CD4-positive, alpha-beta T cell treated with Interleukin-21 for 1 hour (primary cell): ENCODE data around the gene DOLK.

Experiments
- DNase-seq: peaks from one replicate; pipeline ENCODE4 v3.0.0-alpha.2; 2020

DOLK gene

DNA sequence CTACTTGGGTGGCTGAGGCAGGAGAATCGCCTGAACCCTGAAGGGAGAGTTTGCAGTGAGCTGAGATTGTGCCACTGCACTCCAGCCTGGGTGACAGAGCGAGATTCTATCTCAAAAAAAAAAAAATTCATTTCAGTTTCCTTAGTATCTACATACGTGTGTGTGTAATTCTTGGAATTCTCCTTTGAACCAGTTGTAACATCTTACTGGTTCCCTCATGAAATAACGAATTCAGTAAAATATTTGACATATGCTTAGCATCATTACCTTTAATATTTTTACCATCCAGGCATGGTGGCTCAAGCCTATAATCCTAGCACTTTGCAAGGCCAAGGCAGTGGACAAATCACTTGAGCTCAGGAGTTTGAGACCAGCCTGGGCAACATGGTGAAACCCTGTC, 17.8 kb downstream of the DOLK start:
- no peak for DNase-seq

DNA sequence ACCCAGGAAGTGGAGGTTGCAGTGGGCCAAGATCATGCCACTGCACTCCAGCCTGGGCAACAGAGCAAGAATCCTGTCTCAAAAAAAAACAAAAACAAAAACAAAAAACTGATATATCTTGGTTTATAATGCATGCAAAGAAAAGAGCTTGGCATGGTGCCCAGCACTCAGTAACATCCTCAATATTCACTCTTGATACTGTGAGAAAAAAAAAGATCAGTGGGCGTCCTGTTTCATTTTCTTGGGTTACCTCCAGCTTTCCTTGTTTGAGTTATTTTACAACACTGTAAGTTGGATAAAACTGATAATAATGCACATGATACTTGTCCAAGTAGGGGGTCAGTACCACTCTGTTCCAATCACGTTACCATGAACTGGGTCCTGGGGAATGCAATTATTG, 18.8 kb downstream of the DOLK start:
- no peak for DNase-seq

DNA sequence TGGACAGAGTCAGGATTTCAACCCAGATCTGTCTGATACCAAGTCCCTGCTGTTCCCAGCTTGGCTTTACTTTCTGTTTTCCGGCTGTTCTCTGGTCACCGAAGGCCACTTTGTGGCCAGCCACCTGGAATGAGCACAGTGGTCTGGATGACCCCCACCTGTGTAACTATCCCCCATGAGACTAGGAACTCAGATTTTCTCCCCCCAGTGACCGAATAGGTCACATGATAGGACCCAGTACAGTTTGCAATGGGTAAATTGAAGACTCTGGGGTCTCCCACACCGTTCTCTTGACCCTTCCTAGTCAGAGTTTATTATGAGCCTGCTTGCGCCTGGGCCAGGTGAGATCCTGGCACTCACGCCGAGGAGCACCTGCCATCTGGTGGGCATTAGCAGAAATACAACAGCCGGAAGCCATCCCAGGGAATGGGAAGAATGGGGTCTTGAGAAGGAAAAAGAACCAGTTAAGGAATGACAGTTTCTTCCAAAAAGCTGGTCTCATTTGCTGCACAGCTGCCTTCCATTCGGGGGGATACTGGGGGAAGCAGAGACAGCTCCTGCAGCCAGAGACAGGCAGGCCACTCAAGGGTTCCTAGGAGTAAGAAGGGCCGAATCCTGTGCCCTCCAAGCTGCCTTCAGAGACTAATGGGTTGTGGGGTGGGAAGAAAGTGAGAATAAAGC, 19.5 kb downstream of the DOLK start:
- DNase-seq, result peak; percentile 60

DNA sequence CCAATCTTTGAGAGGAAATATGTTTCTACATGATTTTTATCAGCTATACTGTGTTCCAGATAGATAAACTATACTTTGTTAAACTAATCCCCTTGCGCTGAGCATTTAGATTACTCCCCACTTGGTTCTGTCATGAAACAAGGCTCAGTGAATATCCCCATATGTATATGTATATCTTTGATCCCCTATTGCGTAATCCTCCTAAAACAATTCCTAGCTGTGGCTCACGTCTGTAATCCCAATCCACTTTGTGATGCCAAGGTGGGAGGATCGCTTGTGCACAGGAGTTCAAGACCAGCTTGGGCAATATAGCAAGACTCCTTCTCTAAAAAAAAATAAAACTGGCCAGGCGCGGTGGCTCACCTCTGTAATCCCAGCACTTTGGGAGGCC, 23.9 kb downstream of the DOLK start:
- no peak for DNase-seq

DNA sequence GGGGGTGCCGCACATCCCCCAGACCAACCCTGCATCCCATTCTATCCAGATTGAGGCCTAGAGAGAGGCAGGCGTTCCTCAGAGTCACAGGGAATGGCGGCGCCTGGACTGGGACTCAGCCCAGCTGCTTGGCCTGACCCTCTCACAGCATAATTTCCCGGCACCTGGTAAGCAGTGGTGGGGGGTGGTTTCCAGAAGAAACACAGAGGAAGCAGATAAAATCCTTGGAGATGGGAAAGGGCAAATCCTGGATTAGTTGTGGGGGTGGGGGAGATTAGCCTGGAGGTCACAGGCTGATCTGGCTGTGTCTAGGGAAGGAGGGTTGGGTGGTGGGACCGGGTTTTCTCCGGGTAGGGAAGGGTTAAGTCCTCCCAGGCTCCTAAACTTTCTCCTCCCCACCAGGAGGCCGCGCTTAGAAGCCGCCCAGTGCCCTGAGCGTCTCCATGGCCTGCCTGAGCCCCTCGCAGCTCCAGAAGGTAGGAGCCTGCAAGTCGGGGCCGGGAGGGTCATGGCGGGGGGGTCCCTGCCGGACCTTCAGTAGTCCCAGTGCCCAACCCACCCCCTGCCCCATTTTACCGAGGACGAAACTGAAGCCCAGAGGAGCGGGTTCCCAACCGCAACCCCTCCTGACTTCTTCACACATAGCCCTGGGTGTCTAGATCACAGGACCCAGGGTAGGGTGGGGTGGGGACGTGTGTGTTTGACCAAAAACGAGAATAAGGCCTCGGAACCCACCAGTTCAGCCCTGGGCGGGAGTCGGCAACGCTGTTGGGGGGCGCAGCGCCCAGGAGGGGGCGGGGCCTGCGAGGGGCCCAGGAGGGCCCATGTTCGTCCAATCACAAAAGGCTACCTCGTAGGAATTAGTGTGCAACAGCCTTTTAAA, 25.3 kb downstream of the DOLK start:
- DNase-seq, result no peak

DNA sequence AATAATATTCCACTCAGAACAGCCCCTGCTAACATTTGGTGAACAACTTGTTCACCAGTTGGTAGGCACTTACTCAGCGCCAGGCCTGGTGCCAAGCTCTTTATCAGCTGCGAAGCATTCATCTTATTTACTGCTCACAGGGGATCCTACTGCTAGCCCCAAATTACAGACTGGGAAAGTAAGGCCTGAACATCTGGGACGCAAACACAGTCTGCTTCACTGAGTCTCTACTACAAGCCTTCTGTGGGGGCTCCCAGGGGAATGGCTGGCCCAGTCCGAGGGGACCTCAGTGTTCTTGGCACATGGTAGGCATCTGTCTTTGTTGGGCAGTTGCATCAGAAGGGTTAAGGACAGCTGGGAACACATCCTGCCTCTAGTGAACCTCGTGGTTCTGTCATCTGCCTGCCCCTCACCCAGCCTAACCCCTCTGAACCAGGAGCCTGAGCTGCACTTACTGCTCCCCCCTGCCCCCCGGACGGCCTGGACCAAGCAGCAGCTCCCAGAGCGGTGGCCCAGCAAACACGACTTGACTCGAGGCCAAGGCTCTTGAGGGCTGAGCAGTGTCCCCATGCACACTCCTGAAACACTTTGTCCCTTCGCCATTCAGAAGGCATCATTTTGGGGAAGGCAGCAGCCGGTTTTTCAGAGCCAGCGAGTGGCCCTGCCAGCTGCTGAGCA, 26.9 kb downstream of the DOLK start, which contains the start of gene PHYHD1:
PHYHD1 (plus strand) TSS at position 602 of the 678 bp plus-strand sequence. CDS start 1,342 bp downstream, outside the sequence.
- no peak for DNase-seq

DNA sequence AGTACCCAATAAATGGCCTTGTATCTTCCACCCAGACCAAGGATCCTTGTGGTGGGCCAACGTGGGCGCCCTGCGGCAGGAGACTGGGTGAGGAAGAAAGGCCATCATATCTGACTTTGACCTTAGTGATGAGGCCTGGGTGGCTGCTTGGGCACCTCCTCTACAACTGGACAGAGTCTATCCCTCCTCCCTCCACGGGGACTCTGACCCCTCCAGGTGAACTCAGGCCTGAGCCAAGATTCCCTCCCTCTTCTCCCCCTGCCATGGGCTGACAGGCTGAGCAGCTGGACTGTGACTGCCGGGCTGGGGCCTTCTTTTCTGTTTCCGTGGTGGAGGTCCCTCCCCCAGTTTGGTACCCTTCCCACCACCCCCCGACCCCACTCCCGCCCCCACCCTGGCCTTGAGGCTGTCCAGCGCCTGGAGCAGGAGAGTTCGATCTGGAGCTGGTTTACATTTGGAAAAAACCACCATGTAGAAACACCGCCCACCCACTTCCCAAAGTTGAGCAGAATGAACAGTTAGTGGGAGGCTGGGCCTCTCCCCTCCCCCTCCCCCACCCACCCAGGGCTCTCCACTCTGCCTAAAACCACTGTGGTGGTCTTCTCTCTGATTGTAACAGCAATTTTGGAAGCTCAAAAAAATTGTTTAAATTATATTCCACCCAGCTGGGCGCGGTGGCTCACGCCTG, 27.9 kb downstream of the DOLK start:
- DNase-seq, result no peak

DNA sequence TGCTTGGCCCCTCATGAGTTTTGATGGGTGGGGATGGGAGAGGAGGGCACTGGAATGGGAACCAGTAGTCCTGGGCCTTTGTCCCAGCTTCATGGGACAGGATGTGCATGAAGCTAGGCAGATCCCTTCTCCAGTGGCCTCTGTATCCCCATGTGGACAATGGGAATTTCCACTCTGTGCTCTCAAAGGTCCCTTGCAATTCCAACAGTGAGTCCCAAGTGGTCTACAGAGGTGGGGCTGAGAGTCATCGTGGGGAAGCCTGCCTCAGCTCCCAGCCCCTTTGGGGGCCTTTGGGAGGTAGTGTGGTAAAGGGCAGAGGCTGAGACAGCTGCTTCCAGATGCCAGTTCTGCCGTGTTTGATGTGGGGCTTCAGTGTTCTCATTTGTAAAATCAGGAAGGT, 28.5 kb downstream of the DOLK start:
- DNase-seq, result no peak

DNA sequence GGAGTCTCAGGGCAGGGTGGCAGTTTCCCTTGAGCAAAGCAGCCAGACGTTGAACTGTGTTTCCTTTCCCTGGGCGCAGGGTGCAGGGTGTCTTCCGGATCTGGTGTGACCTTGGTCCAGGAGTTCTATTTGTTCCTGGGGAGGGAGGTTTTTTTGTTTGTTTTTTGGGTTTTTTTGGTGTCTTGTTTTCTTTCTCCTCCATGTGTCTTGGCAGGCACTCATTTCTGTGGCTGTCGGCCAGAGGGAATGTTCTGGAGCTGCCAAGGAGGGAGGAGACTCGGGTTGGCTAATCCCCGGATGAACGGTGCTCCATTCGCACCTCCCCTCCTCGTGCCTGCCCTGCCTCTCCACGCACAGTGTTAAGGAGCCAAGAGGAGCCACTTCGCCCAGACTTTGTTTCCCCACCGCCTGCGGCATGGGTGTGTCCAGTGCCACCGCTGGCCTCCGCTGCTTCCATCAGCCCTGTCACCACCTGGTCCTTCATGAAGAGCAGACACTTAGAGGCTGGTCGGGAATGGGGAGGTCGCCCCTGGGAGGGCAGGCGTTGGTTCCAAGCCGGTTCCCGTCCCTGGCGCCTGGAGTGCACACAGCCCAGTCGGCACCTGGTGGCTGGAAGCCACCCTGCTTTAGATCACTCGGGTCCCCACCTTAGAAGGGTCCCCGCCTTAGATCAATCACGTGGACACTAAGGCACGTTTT, 30.1 kb downstream of the DOLK start:
- no peak for DNase-seq

DNA sequence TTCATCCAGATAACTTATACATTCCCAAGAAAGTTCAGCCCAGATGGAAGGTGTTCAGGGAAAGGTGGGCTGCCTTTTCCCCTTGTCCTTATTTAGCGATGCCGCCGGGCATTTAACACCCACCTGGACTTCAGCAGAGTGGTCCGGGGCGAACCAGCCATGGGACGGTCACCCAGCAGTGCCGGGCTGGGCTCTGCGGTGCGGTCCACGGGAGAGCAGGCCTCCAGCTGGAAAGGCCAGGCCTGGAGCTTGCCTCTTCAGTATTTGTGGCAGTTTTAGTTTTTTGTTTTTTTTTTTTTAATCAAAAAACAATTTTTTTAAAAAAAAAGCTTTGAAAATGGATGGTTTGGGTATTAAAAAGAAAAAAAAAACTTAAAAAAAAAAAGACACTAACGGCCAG, 30.7 kb downstream of the DOLK start:
- no peak for DNase-seq

DNA sequence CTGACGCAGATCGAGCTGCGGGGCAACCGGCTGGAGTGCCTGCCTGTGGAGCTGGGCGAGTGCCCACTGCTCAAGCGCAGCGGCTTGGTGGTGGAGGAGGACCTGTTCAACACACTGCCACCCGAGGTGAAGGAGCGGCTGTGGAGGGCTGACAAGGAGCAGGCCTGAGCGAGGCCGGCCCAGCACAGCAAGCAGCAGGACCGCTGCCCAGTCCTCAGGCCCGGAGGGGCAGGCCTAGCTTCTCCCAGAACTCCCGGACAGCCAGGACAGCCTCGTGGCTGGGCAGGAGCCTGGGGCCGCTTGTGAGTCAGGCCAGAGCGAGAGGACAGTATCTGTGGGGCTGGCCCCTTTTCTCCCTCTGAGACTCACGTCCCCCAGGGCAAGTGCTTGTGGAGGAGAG, 31.2 kb downstream of the DOLK start:
- no peak for DNase-seq

DNA sequence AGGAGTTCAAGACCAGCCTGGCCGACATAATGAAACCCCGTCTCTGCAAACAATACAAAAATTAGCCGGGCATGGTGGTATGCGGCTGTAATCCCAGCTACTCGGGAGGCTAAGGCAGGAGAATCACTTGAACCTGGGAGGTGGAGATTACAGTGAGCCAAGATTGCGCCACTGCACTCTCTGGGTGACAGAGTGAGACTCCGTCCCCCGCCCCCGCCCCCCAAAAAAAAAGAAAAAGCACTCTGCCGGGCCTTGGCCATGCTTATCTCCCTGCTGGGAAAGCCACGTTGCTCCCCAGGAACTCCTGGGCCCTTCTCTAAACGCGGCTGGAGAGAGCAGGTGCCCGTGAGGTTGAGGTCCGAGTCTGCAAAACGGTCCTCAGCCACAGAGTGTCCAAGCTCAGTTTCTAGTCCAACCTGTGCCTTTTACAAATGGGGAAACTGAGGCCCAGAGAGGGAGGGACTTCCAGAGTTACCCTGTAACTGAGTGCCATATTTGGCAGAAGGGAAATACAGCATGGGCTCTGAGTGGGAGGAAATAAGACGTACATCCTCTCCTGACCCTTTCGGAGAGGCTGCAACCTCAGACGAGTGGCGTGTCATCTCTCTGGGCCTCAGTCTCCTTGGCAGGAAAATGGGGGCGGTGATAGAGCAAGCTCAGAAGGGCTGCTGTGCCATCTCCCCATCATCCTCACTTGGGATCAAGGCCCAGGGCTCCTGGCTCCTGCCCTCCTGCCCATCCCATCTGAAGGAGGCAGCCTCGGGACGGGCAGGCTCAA, 33.2 kb downstream of the DOLK start:
- DNase-seq, result no peak

DNA sequence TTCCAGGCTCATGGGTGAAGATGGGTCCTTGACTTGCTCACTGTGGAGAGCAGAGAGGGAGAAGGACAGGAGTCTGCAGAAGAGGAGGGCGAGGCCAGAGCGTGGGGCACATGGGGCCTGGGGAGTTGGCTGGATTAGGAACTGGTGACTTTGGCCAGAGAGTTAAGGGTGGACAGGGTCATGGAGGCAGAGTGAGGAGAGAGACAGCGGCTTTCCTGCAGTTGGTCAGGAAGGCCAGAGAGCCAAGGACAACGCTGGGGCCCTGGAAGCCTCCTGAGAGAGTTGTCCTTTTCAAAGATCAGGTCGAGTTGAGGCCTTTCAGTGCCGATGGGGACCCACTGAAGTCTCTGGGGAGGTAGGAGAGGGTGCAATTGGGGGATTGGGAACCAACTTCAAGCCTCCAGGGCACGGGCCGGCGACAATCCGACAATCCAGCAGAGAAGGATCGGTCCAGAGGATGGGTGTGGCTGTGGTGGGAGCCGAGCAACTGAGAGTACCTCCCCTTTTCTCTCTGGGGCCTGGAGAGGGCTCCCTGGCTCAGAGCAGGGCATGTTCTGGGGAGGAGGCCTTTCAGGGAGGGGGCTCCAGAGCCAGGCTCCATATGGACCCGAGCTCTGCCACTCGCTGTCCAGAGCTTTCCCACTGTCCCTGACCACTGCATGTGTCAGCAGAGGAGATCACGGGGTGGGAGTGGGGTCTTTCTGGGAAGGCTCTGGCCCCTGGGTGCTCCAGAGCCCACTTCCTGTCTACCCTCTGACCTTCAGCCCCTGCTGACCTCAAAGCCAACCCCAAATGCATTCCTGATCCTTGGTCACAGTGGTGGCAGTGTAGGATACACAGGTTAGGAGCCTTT, 34.1 kb downstream of the DOLK start:
- DNase-seq, result no peak

DNA sequence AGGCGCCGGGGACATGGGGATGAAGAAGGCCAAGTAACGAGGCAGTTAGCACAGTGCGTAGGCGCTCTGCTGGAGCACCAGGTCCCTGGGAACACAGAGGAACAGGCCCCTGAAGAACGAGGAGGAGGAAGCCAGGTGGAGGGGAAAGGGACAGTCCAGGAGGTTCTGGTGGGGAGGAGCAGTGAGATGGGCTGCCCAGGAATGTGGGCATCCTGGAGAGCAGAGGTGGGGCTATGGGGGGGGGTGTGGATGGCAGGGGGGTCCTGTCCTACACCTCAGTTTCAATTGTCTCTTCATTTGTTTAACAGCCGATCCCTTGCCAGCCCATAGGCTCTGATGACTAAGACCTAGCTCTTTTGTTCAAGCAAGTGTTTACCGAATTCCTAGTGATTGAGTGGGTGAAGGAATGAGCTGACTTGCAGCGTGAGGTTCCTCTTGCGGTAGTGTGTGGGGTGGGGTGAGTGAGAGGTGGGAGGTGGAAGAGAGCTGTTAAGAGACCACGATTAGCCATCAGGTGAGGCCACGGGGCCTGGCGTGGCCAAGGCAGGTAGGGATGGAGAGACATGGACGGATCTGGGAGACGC, 35.0 kb downstream of the DOLK start:
- DNase-seq, result no peak

DNA sequence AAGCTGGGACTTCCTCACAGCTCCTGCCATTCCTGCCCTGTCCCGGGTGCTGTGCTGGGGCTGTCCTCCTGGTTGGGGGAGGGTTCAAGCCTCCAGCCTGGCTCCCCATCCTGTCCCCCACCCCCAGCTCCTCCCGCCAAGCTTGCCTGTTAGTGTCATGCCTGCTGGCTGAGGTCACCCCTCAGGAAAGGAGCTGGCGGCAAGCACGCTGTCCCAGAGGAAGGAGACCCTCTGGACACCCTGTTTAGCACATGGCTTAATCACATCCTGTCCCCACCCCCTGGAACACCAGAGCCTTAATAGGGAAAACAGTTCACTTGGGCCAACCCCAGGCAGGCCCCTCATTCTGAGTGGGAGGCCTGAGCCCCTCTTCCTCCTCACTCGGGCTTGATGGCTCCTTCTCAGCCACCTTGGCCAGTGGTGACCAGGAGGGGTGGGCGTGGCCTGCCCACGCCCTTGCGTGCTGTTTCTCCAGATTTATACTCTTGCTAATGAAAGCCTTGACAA, 35.8 kb downstream of the DOLK start:
- no peak for DNase-seq

DNA sequence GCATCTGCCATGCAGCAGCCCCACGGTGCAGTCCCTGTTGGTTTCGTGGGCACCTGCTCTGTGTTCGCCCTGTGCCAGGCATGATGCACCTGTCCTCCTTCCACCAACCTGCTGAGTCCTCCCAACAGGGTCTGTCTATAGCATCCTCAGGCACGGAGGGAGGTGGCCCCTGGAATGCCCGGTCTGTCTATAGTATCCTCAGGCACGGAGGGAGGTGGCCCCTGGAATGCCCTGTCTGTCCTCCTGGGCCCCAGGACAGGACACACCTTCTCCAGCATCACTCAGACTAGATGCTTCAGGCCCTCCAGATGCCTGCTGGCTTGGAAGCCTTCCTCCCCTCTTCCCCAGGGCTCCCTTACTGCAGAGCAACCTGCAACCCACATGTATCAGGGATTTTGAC, 36.5 kb downstream of the DOLK start:
- DNase-seq, result no peak

DNA sequence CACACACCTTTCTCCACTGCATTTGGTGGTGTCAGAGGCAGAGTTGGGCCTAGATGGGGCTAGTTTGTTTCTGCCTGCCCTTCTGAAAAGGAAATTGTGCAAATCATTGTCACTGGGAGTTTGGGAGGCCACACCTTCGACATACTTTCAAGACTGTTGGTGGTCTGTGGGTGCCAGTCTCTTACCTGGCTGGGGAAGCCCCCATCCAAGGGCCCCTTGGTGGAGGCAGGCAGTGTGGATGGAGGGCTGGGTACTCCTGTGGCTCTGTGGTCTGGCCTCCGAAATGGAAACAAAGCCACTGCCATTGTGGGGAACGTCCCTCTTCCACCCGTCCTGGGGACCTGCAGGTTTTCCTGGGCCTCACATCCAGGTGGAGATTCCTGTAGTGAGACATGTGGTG, 37.5 kb downstream of the DOLK start:
- no peak for DNase-seq

DNA sequence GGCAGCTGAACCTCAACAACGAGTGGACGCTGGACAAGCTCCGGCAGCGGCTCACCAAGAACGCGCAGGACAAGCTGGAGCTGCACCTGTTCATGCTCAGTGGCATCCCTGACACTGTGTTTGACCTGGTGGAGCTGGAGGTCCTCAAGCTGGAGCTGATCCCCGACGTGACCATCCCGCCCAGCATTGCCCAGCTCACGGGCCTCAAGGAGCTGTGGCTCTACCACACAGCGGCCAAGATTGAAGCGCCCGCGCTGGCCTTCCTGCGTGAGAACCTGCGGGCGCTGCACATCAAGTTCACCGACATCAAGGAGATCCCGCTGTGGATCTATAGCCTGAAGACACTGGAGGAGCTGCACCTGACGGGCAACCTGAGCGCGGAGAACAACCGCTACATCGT, 39.0 kb downstream of the DOLK start:
- no peak for DNase-seq

DNA sequence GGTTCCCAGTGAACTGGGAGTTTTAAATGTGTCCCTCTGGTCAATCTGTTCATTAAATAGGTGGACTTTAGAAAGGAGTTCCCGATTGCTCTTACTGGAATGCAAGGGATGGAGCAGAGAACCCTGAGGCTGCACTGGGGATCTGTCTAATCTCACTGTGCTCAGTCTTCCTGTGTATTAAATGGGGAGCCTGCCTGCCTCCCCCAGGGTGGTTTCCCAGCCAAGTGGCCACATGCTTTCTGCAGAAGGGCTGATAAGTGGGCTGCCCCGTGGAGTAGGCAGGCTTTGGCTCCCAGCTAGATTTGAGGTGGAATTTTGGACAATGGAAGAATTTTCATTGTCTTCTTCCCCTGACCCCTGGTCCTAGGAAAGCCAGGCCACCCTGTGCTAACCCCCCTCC, 40.7 kb downstream of the DOLK start:
- no peak for DNase-seq

DNA sequence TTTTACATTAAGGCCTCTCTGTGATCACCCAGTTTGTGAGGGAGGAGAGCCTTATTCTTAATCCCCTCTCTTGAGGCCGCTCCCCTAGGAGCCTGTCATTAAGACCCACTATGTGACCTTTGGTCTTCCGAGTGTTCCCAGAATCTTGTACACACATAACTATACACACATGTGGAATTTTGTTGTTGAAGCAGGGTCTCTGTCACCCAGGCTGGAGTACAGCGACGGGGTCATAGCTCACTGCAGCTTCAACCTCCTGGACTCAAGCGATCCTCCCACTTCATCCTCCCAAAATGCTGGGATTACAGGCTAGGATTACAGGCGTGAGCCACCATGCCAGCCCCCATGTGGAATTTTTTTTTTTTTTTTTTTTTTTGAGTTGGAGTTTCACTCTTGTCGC, 41.4 kb downstream of the DOLK start:
- no peak for DNase-seq
